ENCODE measurements around the gene RELL2.

The RELL2 gene

GRCh38 chr5:141665995-141666940 lies 29.5 kb downstream of the RELL2 start:
- TF ChIP-seq CTCF (conservative IDR thresholded peaks at IDR 0.05; ENCODE audit: low read length), result no peak
- no peak overlapping the region for H3K4me3 ChIP-seq (ENCODE audit: low read length)
- DNase-seq (ENCODE audit: low read depth), result no peak

- no peak for DNase-seq (ENCODE audit: low read depth)
- H3K4me3 ChIP-seq (ENCODE audit: low read length), result no peak overlapping the region
- no peak for TF ChIP-seq CTCF (conservative IDR thresholded peaks at IDR 0.05; ENCODE audit: low read length)
Observed at GRCh38 chr5:141668601-141669265, 31.9 kb downstream of the RELL2 start.

- TF ChIP-seq CTCF (conservative IDR thresholded peaks at IDR 0.05; ENCODE audit: low read length), result no peak; the same call in 1 of the 2 replicates
- no peak overlapping the region for H3K4me3 ChIP-seq (ENCODE audit: low read length)
- DNase-seq (ENCODE audit: low read depth), result no peak
Observed at GRCh38 chr5:141669520-141669919, 32.7 kb downstream of the RELL2 start.

- DNase-seq (ENCODE audit: low read depth), result no peak
- no peak overlapping the region for H3K4me3 ChIP-seq (ENCODE audit: low read length)
- no peak for TF ChIP-seq CTCF (conservative IDR thresholded peaks at IDR 0.05; ENCODE audit: low read length)
Observed at GRCh38 chr5:141672071-141672840, 35.5 kb downstream of the RELL2 start.

DNA sequence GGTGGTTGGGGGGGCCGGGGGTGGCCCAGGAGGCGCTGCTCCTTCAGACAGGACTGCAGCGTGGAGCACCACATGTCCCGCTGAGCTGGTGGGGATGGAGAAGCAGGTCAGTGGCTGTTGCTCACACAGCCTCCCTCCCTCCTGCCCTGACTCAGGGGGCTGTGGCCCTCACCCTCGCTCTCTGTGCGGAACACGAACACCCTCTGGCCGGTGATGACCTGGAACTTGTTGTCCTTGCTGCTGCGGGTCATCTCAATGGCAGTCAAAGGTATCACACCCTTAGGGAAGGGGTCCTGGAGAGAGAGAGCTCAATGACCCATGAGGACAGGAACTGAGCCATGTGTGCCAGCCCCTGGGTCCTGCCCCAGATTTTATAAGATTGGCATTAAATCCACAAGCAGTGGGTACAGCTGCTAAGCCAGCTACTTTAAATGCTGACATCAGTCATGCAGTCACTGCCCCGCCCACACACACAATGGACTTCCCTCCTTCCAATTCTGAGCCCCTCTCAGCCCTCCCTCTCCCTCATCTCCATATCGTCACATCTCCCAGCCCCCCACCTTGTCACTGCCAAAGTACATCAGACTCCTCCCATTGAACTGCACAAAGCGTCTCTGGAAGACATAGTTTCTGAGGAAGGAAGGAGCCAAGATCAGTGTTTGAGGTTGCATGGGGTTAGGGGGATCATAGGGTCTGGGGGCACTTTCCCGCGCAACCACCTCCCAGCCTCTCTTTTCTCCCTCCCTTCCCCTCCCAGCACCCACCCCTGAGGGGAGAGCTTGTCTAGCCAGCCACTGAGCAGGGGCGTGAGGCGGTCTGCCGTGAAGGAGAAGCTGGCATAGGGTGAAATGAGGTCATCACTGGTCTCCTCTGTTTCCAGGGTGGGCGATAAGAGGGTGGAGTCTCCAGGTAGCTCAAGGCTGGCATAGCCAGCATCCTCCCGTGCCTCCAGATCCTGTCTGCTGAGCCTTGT lies 36.3 kb downstream of the RELL2 start:
- no peak for TF ChIP-seq CTCF (conservative IDR thresholded peaks at IDR 0.05; ENCODE audit: low read length)
- DNase-seq (ENCODE audit: low read depth), result no peak
- H3K4me3 ChIP-seq (ENCODE audit: low read length), result no peak overlapping the region

GRCh38 chr5:141674747-141675146 lies 38.0 kb downstream of the RELL2 start:
- DNase-seq (ENCODE audit: low read depth), result no peak
- TF ChIP-seq CTCF (conservative IDR thresholded peaks at IDR 0.05; ENCODE audit: low read length), result no peak
- no peak overlapping the region for H3K4me3 ChIP-seq (ENCODE audit: low read length)
